GM18951 (cell line): ENCODE measurements around the gene SMAD7.

Experiments used
- POLR2A ChIP-seq: IDR thresholded peaks from 4 replicates; pipeline ENCODE4 v1.6.1; 2011; ENCODE audit warnings: mild to moderate bottlenecking; ENCODE audit not compliant: insufficient read length, insufficient read depth; ENCODE audit errors: extremely low read depth
- in situ Hi-C: fragments of 300-500 bp; cut with MboI; formaldehyde crosslinking; loops from one replicate; pipeline ENCODE4 v1.12.0; 2022; ENCODE audit warnings: low sequenced_read_pairs, mixed read lengths, inconsistent platforms; ENCODE audit not compliant: unreplicated experiment

SMAD7 gene

GRCh38 chr18:48950536-48951447, at the start of gene SMAD7:
Gene SMAD7 (minus strand): TSS chr18:48950965. CDS start chr18:48950424, 541 bp downstream.
- in situ Hi-C loops = no loop called here
- no peak for TF ChIP-seq POLR2A

GRCh38 chr18:48999569-48999968, 48.8 kb upstream of the SMAD7 start:
- in situ Hi-C loops = no loop called here
- no peak for TF ChIP-seq POLR2A

GRCh38 chr18:48997985-48998831, 47.4 kb upstream of the SMAD7 start:
- TF ChIP-seq POLR2A = no peak
- in situ Hi-C loops = no loop called here

GRCh38 chr18:48997681-48997984, 46.9 kb upstream of the SMAD7 start:
- in situ Hi-C loops = no loop called here
- TF ChIP-seq POLR2A = no peak

- TF ChIP-seq POLR2A = no peak
- in situ Hi-C loops = no loop called here
Measured at GRCh38 chr18:48996901-48997463, 46.2 kb upstream of the SMAD7 start.

GRCh38 chr18:48996041-48996440, 45.3 kb upstream of the SMAD7 start:
- TF ChIP-seq POLR2A = no peak
- in situ Hi-C loops = no loop called here

- TF ChIP-seq POLR2A = no peak
- in situ Hi-C loops = no loop called here
Measured at GRCh38 chr18:48994926-48995835, 44.4 kb upstream of the SMAD7 start.

GRCh38 chr18:48994044-48994651, 43.4 kb upstream of the SMAD7 start:
- in situ Hi-C loops = no loop called here
- no peak for TF ChIP-seq POLR2A

- in situ Hi-C loops = no loop called here
- TF ChIP-seq POLR2A = no peak
Measured at GRCh38 chr18:48993586-48993985, 42.8 kb upstream of the SMAD7 start.

GRCh38 chr18:48992791-48993555, 42.2 kb upstream of the SMAD7 start:
- in situ Hi-C loops = no loop called here

GRCh38 chr18:48992133-48992532, 41.4 kb upstream of the SMAD7 start:
- no peak for TF ChIP-seq POLR2A
- in situ Hi-C loops = no loop called here

More at GRCh38 chr18:48992791-48993555, 42.2 kb upstream of the SMAD7 start:
- no peak for TF ChIP-seq POLR2A
